ENCODE data around the gene HSD17B10.
A peak's percentile ranks its signal among the peaks of the same experiment; 100 is the strongest.
"Not testable (repeated sequence)": the region's sequence is repeated elsewhere in the genome, so short reads cannot be mapped to it uniquely, and the experiment has no call there.

HSD17B10 gene

DNA sequence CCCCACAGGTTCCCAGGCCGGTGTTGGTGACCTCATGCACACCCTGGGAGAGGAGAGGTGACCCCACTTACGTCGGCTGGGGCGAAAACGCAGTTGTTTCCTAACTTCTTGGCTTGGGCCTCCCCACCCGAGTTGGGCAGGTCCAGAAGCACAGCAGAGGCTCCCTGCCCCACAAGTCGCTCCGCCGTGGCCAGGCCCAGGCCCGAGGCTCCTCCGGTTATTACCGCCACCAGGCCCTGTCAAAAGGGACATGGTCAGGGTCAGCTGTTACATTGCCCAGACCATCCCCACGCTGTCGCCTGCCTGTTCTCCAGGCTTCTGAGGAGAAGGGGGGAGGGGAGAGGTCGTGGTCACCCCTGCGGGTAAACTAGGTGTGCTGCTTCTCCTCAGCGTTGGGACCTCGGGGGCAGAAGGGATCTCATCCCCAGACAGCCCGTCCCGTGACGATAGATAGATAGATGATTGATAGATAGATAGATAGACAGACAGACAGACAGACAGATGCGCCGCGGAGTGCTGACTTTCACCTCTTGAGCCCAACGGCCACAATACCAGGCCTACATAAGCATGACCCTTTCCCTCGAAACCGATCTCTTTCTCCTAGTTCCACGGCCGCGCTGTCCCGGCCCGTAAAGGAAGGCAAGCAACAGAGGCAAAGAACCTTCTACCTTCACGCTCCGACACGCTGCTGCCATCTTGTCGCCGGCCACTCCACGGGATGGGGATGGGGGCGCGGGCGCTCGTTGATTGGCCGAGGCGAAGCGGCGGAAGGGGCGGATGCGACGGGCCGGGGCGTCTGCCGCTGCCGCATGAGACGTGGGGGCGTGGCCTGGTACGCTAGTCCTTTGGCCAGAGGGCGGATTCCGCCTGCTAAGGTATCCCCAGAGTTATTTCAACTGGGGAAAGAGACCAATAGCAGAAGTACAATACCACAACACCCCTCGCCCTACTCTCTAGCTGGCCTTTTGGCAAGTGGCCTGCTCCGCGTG is at the start of gene HSD17B10:
HSD17B10 (minus strand) TSS at position 720 of the 989 bp plus-strand sequence; CDS start at position 695, 25 bp downstream.
- Histone ChIP-seq H3K4me3 (ENCODE audit: low read length) (peak within 1 kb of the TSS; percentile 100), H3K9me3 (ENCODE audit: control insufficient read depth, insufficient read depth, low read length) (no peaks in the 10 kb centered on the region), H3K27me3 (ENCODE audit: control insufficient read depth, insufficient read depth, low read length) (no peaks in the 10 kb centered on the region), H3K27ac (ENCODE audit: low read length) (no peak within 1 kb of the TSS), H3K4me1 (ENCODE audit: control insufficient read depth, insufficient read depth, low read length) (no peaks in the 10 kb centered on the region; the same call in 1 of the 2 replicates), H3K36me3 (ENCODE audit: control insufficient read depth, insufficient read depth, low read length) (peaks cover 2% of the 10 kb centered on the region; the same call in 1 of the 2 replicates)
- no CpG with 5 or more reads among the region's 61 CpGs for WGBS (ENCODE audit: insufficient coverage, insufficient read length)
- DNase-seq (ENCODE audit: low read depth, low spot score) = peak; percentile 45

DNA sequence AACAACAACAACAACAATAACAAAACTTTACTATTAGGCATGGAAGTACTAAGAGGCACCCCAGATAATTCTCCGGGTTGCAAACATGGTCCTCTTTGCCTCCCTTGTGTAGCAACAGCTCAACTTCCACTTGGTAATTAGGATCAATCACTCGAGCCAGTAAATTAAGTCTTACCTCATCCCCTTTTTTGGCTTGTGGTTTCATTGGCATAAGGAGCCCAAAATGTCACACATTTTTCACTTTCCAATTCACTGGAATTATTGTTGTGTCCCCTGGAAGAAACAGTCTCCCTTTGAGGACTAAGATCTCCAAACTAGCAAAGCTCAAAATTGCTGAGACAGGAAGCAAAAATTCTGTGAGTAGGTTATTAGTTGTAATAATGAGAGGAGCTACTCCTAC is 49.2 kb upstream of the HSD17B10 start:
- no peak overlapping the region for H3K4me3 ChIP-seq (ENCODE audit: low read length)
- no peaks in the 10 kb centered on the region for H3K27me3 ChIP-seq (ENCODE audit: control insufficient read depth, insufficient read depth, low read length)
- no peaks in the 10 kb centered on the region for H3K36me3 ChIP-seq (ENCODE audit: control insufficient read depth, insufficient read depth, low read length)
- DNase-seq (ENCODE audit: low read depth, low spot score) = no peak
- no peaks in the 10 kb centered on the region for H3K9me3 ChIP-seq (ENCODE audit: control insufficient read depth, insufficient read depth, low read length)
- H3K4me1 ChIP-seq (ENCODE audit: control insufficient read depth, insufficient read depth, low read length) = no peaks in the 10 kb centered on the region
- H3K27ac ChIP-seq (ENCODE audit: low read length) = no peak overlapping the region
- no CpG with 5 or more reads among the region's 2 CpGs for WGBS (ENCODE audit: insufficient coverage, insufficient read length)

DNA sequence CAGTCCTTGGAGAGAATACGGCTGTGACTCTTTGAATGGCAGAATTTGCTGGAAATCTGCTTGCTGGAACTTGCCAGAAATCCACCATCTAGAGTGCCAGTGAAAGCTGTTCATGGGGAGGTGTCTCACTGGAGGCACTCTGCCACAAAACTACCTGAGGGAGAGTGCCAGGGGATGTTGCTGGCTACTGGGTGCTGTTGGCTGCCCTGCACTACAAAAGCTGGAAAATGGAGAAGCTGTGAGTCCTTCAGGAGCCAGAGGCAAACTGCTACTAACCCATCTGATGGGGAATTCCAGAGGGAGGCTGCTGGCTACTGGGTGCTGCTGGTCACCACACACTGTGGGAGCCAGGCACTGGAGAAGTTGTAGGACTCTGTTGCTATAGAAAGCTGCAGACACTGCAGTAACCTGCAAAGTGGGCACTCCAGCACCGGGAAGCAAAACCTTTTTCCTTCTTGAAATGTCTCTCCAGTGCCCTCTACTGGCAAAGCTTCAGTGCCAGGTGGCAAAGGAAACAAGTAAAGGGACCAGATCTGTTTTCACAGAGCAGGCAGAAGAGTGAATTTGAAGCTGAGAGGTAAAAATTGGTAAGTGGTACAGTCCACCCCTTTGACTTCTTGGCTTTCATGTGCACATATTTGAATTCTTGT is 47.8 kb upstream of the HSD17B10 start:
- Histone ChIP-seq H3K4me1 (ENCODE audit: control insufficient read depth, insufficient read depth, low read length) (no peaks in the 10 kb centered on the region), H3K27me3 (ENCODE audit: control insufficient read depth, insufficient read depth, low read length) (no peaks in the 10 kb centered on the region), H3K4me3 (ENCODE audit: low read length) (no peak overlapping the region), H3K36me3 (ENCODE audit: control insufficient read depth, insufficient read depth, low read length) (no peaks in the 10 kb centered on the region), H3K9me3 (ENCODE audit: control insufficient read depth, insufficient read depth, low read length) (no peaks in the 10 kb centered on the region), H3K27ac (ENCODE audit: low read length) (no peak overlapping the region)
- WGBS (ENCODE audit: insufficient coverage, insufficient read length) = no CpG with 5 or more reads among the region's 2 CpGs
- DNase-seq (ENCODE audit: low read depth, low spot score) = no peak

DNA sequence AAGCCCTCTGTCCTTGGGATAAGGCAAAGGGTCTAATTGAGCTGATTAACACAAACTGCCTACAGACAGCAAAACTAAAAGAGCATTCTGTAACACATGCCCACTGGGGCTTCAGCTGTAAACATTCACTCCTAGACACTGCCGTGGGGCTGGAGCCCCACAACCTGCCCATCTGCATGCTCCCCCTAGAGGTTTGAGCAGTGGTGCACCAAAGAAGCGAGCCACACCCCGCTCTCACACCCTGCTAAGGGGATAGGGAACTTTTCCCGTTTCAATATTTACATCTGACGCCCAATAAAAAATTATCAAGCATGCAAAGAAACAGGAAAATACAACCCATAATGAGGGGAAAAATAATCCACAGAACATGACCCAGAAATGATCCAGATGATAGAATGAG is 46.9 kb upstream of the HSD17B10 start:
- Histone ChIP-seq H3K9me3 (ENCODE audit: control insufficient read depth, insufficient read depth, low read length) (no peaks in the 10 kb centered on the region), H3K27me3 (ENCODE audit: control insufficient read depth, insufficient read depth, low read length) (no peaks in the 10 kb centered on the region), H3K4me1 (ENCODE audit: control insufficient read depth, insufficient read depth, low read length) (no peaks in the 10 kb centered on the region), H3K36me3 (ENCODE audit: control insufficient read depth, insufficient read depth, low read length) (no peaks in the 10 kb centered on the region), H3K4me3 (ENCODE audit: low read length) (no peak overlapping the region), H3K27ac (ENCODE audit: low read length) (no peak overlapping the region)
- WGBS (ENCODE audit: insufficient coverage, insufficient read length) = no CpG with 5 or more reads among the region's 5 CpGs
- DNase-seq (ENCODE audit: low read depth, low spot score) = no peak

DNA sequence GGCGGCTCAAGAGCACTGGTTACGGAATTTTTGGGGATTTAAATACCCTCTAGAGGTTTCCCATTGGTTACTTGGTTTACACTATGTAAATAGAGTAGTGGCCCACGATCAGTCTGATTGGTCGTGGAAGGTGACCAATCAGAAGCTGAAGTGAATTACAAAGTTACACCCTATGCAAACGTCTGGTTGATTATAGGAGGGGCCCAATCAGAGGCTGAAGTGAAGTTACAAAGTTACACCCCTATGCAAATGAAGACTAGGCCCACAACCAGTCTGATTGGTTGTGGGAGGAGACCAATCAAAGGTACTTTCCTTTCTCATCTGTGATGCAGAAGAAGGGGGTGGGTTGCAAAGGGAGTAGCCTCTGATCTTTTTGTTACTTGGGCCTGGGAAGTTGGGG is 45.1 kb upstream of the HSD17B10 start:
- no peak overlapping the region for H3K27ac ChIP-seq (ENCODE audit: low read length)
- no peak overlapping the region for H3K4me3 ChIP-seq (ENCODE audit: low read length)
- no peaks in the 10 kb centered on the region for H3K27me3 ChIP-seq (ENCODE audit: control insufficient read depth, insufficient read depth, low read length)
- WGBS (ENCODE audit: insufficient coverage, insufficient read length) = no CpG with 5 or more reads among the region's 5 CpGs
- H3K36me3 ChIP-seq (ENCODE audit: control insufficient read depth, insufficient read depth, low read length) = no peaks in the 10 kb centered on the region
- H3K9me3 ChIP-seq (ENCODE audit: control insufficient read depth, insufficient read depth, low read length) = no peaks in the 10 kb centered on the region
- no peaks in the 10 kb centered on the region for H3K4me1 ChIP-seq (ENCODE audit: control insufficient read depth, insufficient read depth, low read length)
- DNase-seq (ENCODE audit: low read depth, low spot score) = no peak

DNA sequence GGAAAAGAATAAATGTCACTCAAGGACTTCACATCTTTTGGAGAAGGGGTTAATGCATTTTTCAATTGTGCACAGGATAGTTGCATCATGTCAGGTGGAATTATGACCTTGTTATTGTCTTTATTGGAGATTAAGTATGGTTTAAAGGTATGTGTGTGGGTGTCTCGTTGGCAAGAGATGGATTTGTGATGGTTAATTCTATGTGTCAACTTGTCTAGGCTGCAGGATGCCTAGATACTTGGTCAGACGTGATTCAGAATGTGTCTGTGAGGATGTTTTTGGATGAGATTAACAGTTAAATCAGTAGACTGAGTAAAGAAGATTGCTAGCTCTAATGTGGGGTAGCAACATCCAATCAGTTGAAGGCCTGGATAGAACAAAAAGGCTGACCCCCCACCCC is 42.2 kb upstream of the HSD17B10 start:
- no peaks in the 10 kb centered on the region for H3K9me3 ChIP-seq (ENCODE audit: control insufficient read depth, insufficient read depth, low read length)
- no peaks in the 10 kb centered on the region for H3K36me3 ChIP-seq (ENCODE audit: control insufficient read depth, insufficient read depth, low read length)
- 100% methylated on average over 1 of the region's 2 CpGs for WGBS (ENCODE audit: insufficient coverage, insufficient read length)
- no peaks in the 10 kb centered on the region for H3K27me3 ChIP-seq (ENCODE audit: control insufficient read depth, insufficient read depth, low read length)
- H3K4me3 ChIP-seq (ENCODE audit: low read length) = no peak overlapping the region
- no peak overlapping the region for H3K27ac ChIP-seq (ENCODE audit: low read length)
- H3K4me1 ChIP-seq (ENCODE audit: control insufficient read depth, insufficient read depth, low read length) = no peaks in the 10 kb centered on the region
- no peak for DNase-seq (ENCODE audit: low read depth, low spot score)

DNA sequence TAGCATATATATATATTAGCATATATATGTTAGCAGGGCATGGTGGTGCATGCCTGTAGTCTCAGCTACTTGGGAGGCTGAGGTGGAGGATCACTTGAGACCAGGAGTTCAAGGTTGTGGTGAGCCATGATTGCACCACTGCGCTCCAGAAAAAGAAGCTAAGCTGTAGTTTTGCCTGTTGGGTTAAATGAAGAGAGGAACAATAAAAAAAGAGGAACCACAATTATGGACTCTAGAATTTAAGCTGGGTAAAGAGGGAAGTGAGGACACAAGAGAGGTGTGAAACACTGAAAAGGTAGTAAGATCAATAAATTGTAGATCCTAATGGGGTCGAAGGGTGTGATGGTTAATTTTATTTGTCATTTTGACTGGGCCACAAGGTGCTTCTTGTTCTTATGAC is 40.5 kb upstream of the HSD17B10 start:
- H3K36me3 ChIP-seq (ENCODE audit: control insufficient read depth, insufficient read depth, low read length) = no peaks in the 10 kb centered on the region
- WGBS (ENCODE audit: insufficient coverage, insufficient read length) = no CpG with 5 or more reads among the region's 2 CpGs
- DNase-seq (ENCODE audit: low read depth, low spot score) = no peak

DNA sequence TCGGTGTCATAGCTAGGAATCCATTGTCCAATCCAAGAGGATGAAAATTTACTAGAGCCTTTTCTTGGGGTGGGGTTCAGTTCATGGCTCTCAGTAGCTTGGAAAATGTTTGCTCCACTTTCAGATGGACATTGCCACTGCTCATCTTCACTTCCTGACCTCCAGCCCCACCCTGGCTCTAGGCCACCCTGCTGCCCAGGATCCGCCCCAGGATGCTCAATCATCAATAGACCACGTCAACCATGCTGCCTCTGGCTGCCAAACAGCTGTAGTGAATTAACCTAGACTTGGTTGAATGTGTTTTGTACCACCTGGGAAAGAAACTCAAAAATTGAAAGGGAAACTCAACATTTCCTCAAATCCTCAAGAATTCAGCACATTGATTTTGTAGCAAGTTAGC is 37.2 kb upstream of the HSD17B10 start:
- no peaks in the 10 kb centered on the region for H3K27me3 ChIP-seq (ENCODE audit: control insufficient read depth, insufficient read depth, low read length)
- no peaks in the 10 kb centered on the region for H3K36me3 ChIP-seq (ENCODE audit: control insufficient read depth, insufficient read depth, low read length)
- no peak overlapping the region for H3K27ac ChIP-seq (ENCODE audit: low read length)
- H3K4me3 ChIP-seq (ENCODE audit: low read length) = no peak overlapping the region
- no CpG with 5 or more reads among the region's 3 CpGs for WGBS (ENCODE audit: insufficient coverage, insufficient read length)
- DNase-seq (ENCODE audit: low read depth, low spot score) = no peak
- no peaks in the 10 kb centered on the region for H3K4me1 ChIP-seq (ENCODE audit: control insufficient read depth, insufficient read depth, low read length)
- H3K9me3 ChIP-seq (ENCODE audit: control insufficient read depth, insufficient read depth, low read length) = no peaks in the 10 kb centered on the region

More for the DNA sequence above, 40.5 kb upstream of the HSD17B10 start:
- no peak overlapping the region for H3K4me3 ChIP-seq (ENCODE audit: low read length)
- no peaks in the 10 kb centered on the region for H3K27me3 ChIP-seq (ENCODE audit: control insufficient read depth, insufficient read depth, low read length)
- H3K27ac ChIP-seq (ENCODE audit: low read length) = no peak overlapping the region
- H3K9me3 ChIP-seq (ENCODE audit: control insufficient read depth, insufficient read depth, low read length) = no peaks in the 10 kb centered on the region
- no peaks in the 10 kb centered on the region for H3K4me1 ChIP-seq (ENCODE audit: control insufficient read depth, insufficient read depth, low read length)

DNA sequence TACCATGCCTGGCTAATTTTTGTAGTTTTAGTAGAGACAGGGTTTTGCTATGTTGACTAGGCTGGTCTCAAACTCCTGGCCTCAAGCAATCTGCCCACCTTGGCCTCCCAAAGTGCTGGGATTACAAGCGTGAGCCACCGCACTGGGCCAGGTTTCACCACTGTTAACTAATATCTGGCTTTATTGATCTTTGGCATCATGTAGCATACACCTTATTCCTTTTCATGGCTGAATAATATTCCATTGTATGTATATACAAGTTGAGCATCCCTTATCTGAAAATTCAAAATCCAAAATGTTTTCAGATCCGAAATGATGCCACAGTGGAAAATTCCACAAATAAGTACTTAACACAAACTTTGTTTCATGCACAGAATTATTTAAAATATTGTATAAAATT is 34.5 kb upstream of the HSD17B10 start:
- H3K4me1 ChIP-seq (ENCODE audit: control insufficient read depth, insufficient read depth, low read length); DNase-seq (ENCODE audit: low read depth, low spot score); H3K36me3 ChIP-seq (ENCODE audit: control insufficient read depth, insufficient read depth, low read length); H3K27ac ChIP-seq (ENCODE audit: low read length); H3K4me3 ChIP-seq (ENCODE audit: low read length); H3K9me3 ChIP-seq (ENCODE audit: control insufficient read depth, insufficient read depth, low read length); H3K27me3 ChIP-seq (ENCODE audit: control insufficient read depth, insufficient read depth, low read length): not testable (repeated sequence)
- WGBS (ENCODE audit: insufficient coverage, insufficient read length) = no CpG with 5 or more reads among the region's 3 CpGs

DNA sequence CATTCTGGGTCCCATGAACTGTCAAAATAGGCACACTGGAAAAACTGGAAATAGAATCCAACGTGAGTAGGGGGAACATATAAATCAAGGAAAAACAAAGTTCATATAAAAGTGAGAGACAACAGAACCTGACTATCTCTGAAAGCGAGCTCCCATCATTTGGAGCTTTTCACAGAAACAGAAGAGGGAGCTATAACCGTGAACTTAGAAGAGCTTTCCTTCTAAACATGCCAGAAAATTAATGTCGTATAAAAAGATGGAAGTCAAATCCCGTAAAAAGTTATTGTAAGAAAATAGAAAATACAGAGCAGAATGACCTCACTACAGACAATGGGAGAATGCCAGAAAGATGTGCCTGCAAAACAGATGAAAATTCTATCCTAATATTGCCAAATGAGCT is 23.9 kb upstream of the HSD17B10 start:
- DNase-seq (ENCODE audit: low read depth, low spot score) = no peak
- H3K9me3 ChIP-seq (ENCODE audit: control insufficient read depth, insufficient read depth, low read length) = no peaks in the 10 kb centered on the region
- H3K27me3 ChIP-seq (ENCODE audit: control insufficient read depth, insufficient read depth, low read length) = no peaks in the 10 kb centered on the region
- no peak overlapping the region for H3K4me3 ChIP-seq (ENCODE audit: low read length)
- no CpG with 5 or more reads among the region's 5 CpGs for WGBS (ENCODE audit: insufficient coverage, insufficient read length)
- no peaks in the 10 kb centered on the region for H3K36me3 ChIP-seq (ENCODE audit: control insufficient read depth, insufficient read depth, low read length)
- no peak overlapping the region for H3K27ac ChIP-seq (ENCODE audit: low read length)
- no peaks in the 10 kb centered on the region for H3K4me1 ChIP-seq (ENCODE audit: control insufficient read depth, insufficient read depth, low read length)

Measured in iPS DF 6.9 (cell line).